HFFc6 (cell line): Measurements from ENCODE around the gene HOOK2. TPM values are rescaled to one million over a fixed set of nuclear protein-coding genes. Genes with fewer than 3 reads are reported as not detected.

Experiments used
- DNase-seq: peaks from one replicate; pipeline ENCODE4 v3.0.0-alpha.2; 2018
- H3K27ac Mint-ChIP-seq: 2 replicates; pipeline ENCODE4 v1.8.0; 2020; ENCODE audit warnings: mild to moderate bottlenecking, mixed read lengths
- H3K27me3 Mint-ChIP-seq: 2 replicates; pipeline ENCODE4 v1.8.0; 2021; ENCODE audit warnings: mild to moderate bottlenecking, moderate library complexity, mixed read lengths; ENCODE audit not compliant: insufficient read depth
- H3K36me3 Mint-ChIP-seq: 2 replicates; pipeline ENCODE4 v1.8.0; 2021; ENCODE audit warnings: low read depth, mixed read lengths
- H3K4me1 Mint-ChIP-seq: 2 replicates; pipeline ENCODE4 v1.8.0; 2020; ENCODE audit warnings: low read depth, mixed read lengths
- H3K4me3 Mint-ChIP-seq: 2 replicates; pipeline ENCODE4 v1.8.0; 2020; ENCODE audit warnings: mild to moderate bottlenecking, moderate library complexity, mixed read lengths
- H3K9me3 Mint-ChIP-seq: 2 replicates; pipeline ENCODE4 v1.8.0; 2020; ENCODE audit warnings: mild to moderate bottlenecking, mixed read lengths
- total RNA-seq, 6 experiments: library from RNA; stranded (reverse); fragmentation: NEBNext Ultra II Directional; extraction: Animal tissue kit (Norgen Biotek cat#: 25700); gene quantifications; 2 replicates in 1 of 6; 3 replicates in 5 of 6; pipeline ENCODE4 v1.2.3, GENCODE V29; 2021
- TF ChIP-seq, protein P1 (sequence below): fragments of 200-600 bp; sonication (generic); IDR thresholded peaks from 2 replicates; pipeline ENCODE4 v1.5.0; 2021; ENCODE audit warnings: antibody characterized with exemption, mild to moderate bottlenecking

The HOOK2 gene
- total RNA-seq, 6 experiments from 2014 or later: 10.5 to 13.8 (median 11.5) TPM

DNA sequence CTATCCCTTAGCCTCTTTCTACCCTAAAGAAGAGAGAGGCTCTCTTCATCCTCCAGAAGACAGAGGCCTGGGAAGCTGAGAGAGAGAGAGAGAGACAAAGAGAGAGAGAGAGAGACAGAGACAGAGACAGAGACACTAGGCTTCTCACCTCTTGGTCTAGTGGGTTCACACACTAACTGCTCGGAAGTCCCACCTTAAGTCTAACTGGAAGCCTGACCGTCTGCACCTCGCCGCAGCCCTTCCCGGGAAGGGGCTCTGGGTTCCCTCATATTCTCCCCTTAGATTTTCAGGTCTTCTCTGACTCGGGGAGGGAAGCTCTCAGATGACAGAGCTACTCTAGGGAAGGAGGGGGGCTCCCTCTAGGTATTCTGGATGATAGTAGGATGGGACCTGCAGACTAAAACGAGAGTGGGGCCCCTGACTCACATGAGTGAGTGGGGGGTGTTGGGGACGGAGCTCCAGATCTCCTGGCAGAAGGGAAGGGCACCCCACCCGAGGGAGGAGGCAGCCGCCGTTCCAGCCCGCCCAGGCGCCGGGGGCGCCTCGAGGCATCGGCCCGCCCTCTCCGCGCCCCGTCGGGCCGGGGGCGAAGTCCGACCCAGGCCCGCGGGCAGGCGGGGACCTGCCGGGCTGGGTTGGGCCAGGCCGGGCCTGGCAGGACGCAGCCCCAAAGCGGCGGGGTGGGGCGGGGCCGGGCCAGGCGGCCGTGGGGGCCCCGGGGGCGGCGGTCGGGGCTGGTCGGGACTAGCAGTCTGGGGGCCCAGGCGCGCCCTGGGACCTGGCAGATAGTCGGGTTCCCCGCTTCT lies 13.9 kb upstream of the HOOK2 start:
- H3K4me1 Mint-ChIP-seq: peaks cover 31% of the 10 kb centered on the region
- peak overlapping the region; percentile 98 for H3K27ac Mint-ChIP-seq
- no peak for DNase-seq
- peaks cover 4% of the 10 kb centered on the region; the same call in 1 of the 2 replicates for H3K9me3 Mint-ChIP-seq
- TF ChIP-seq, protein P1, sequence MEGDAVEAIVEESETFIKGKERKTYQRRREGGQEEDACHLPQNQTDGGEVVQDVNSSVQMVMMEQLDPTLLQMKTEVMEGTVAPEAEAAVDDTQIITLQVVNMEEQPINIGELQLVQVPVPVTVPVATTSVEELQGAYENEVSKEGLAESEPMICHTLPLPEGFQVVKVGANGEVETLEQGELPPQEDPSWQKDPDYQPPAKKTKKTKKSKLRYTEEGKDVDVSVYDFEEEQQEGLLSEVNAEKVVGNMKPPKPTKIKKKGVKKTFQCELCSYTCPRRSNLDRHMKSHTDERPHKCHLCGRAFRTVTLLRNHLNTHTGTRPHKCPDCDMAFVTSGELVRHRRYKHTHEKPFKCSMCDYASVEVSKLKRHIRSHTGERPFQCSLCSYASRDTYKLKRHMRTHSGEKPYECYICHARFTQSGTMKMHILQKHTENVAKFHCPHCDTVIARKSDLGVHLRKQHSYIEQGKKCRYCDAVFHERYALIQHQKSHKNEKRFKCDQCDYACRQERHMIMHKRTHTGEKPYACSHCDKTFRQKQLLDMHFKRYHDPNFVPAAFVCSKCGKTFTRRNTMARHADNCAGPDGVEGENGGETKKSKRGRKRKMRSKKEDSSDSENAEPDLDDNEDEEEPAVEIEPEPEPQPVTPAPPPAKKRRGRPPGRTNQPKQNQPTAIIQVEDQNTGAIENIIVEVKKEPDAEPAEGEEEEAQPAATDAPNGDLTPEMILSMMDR: no peak
- peaks cover 4% of the 10 kb centered on the region for H3K36me3 Mint-ChIP-seq
- H3K4me3 Mint-ChIP-seq: peak overlapping the region; percentile 94
- H3K27me3 Mint-ChIP-seq: peaks cover 24% of the 10 kb centered on the region

GRCh38 chr19:12788682-12789097 lies 13.3 kb upstream of the HOOK2 start:
- Mint-ChIP-seq H3K27ac (peak overlapping the region; percentile 98), H3K27me3 (peaks cover 20% of the 10 kb centered on the region), H3K36me3 (peaks cover 4% of the 10 kb centered on the region), H3K9me3 (peaks cover 4% of the 10 kb centered on the region; the same call in 1 of the 2 replicates), H3K4me3 (peak overlapping the region; percentile 87), H3K4me1 (peaks cover 26% of the 10 kb centered on the region)
- TF ChIP-seq, protein P1: no peak
- no peak for DNase-seq

DNA sequence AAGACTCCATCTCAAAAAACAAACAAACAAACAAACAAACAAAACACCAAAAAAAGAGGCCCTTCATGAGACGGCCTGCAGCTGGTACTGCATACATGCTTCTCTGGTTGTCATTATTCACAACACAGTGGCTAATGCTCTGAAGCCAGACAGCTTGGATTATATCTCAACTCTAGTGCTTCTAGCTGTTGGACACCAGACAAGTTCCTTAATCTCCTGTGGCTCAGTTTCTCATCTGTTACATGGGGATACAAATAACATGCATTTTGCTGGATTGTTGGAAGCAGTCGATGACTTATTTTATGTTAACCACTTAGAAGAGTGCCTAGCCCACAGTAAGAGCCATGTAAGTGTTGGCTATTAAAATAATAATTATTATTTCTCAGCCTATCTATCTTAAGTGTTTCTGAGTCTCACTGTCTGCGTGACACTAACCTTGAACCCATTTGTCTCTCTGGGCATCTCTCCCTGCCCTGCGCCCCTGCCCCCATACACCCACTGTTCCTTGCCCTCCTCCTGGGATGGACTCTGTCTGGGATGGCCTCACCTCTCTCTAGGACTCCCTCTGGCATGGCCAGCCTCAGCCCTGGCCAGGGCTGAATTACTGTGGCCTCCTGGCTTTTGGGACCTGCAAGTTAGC lies 12.8 kb upstream of the HOOK2 start:
- peaks cover 4% of the 10 kb centered on the region; the same call in 1 of the 2 replicates for H3K9me3 Mint-ChIP-seq

GRCh38 chr19:12787458-12787857 lies 12.1 kb upstream of the HOOK2 start:
- Mint-ChIP-seq H3K36me3 (no peaks in the 10 kb centered on the region), H3K9me3 (peaks cover 4% of the 10 kb centered on the region; the same call in 1 of the 2 replicates), H3K4me3 (no peak overlapping the region), H3K27ac (no peak overlapping the region), H3K4me1 (peaks cover 26% of the 10 kb centered on the region), H3K27me3 (peaks cover 11% of the 10 kb centered on the region)
- TF ChIP-seq, protein P1: no peak
- DNase-seq: no peak

More for the DNA sequence above, 12.8 kb upstream of the HOOK2 start:
- H3K4me3 Mint-ChIP-seq: peak overlapping the region; percentile 87
- H3K27ac Mint-ChIP-seq: peak overlapping the region; percentile 98
- H3K4me1 Mint-ChIP-seq: peaks cover 26% of the 10 kb centered on the region
- DNase-seq: no peak
- peaks cover 17% of the 10 kb centered on the region for H3K27me3 Mint-ChIP-seq
- peaks cover 2% of the 10 kb centered on the region for H3K36me3 Mint-ChIP-seq
- TF ChIP-seq, protein P1: no peak

DNA sequence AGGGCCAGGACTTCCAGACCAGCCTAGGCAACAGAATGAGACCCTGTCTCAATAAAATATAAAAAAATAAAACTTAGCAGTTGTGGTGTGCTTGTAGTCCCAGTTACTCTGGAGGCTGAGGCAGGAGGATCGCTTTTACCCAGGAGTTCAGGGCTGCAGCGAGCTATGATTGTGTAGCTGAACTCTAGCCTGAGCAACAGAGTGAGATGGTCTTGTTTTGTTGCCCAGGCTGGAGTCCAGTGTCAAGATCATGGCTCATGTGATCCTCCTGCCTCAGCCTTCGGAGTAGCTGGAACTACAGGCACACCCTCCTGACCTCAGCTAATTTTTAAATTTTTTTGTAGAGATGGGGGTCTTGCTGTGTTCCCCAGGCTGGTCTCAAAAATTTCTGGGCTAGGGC lies 11.6 kb upstream of the HOOK2 start:
- H3K27me3 Mint-ChIP-seq: peaks cover 9% of the 10 kb centered on the region
- H3K4me3 Mint-ChIP-seq: no peak overlapping the region
- DNase-seq: no peak
- TF ChIP-seq, protein P1: no peak
- peaks cover 31% of the 10 kb centered on the region for H3K4me1 Mint-ChIP-seq
- H3K27ac Mint-ChIP-seq: no peak overlapping the region
- H3K9me3 Mint-ChIP-seq: peaks cover 4% of the 10 kb centered on the region; the same call in 1 of the 2 replicates
- no peaks in the 10 kb centered on the region for H3K36me3 Mint-ChIP-seq
